GM23338 (cell line): ENCODE data around the gene GATAD2A.

ENCODE experiments used
- CTCF ChIP-seq, 2 experiments: fragments of 200-600 bp in 1 of 2; sonication (generic) in 1 of 2; conservative IDR thresholded peaks; 2 replicates each; pipeline versions ENCODE4 v1.5.1 to v1.6.1; 2016 to 2017; ENCODE audit warnings: antibody characterized with exemption in 2 of 2, low read depth in 2 of 2, mild to moderate bottlenecking in 2 of 2, moderate library complexity in 1 of 2
- POLR2AphosphoS5 ChIP-seq: IDR thresholded peaks from 2 replicates; pipeline ENCODE4 v1.6.1; 2016; ENCODE audit warnings: antibody characterized with exemption, low read depth

DNA sequence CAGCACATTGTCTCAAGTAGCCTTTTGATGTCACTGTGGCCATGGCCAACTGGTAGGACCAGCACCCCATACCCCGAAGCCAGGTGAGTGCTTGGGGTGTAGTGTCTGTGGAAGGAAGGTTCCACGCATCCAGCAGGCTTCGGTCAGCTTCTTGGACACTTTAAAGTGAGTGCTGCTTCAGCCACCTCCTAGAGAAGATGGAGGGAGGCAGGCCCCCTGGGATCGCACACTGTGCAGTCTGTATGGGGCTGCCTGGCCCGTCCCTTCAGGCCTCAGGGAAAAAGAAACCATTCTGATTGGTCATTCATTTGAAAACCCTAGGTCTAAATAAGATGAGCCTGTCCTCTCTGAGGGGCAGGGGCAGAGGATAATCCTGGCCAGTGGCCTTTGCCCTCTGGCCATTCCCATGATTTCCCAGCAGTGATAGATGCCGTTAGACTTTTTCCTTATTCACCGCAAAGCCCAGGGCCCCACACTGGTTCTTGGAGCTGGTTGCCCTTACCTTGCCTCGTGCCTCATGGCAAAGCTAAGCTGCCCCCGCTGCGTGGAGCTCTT lies 30.7 kb downstream of the GATAD2A start:
- TF ChIP-seq POLR2AphosphoS5 = no peak
- TF ChIP-seq CTCF (conservative IDR thresholded peaks at IDR 0.05; ENCODE audit: low read depth in 2 of 2) = no peak
